Nephron progenitor cell (in vitro differentiated cells): ENCODE measurements around the gene PHF14.
A peak's percentile ranks its signal among the peaks of the same experiment; 100 is the strongest.
"Not testable (repeated sequence)": the region's sequence is repeated elsewhere in the genome, so short reads cannot be mapped to it uniquely, and the experiment has no call there.

Source experiments
- DNase-seq: peaks from one replicate; pipeline ENCODE4 v3.0.0; 2021
- H3K27ac Mint-ChIP-seq: 2 replicates; pipeline ENCODE4 v1.8.0; 2021; ENCODE audit warnings: mild to moderate bottlenecking, moderate library complexity, mixed read lengths
- H3K27me3 Mint-ChIP-seq: 2 replicates; pipeline ENCODE4 v1.8.0; 2021; ENCODE audit warnings: mild to moderate bottlenecking, low read depth, mixed read lengths; ENCODE audit not compliant: poor library complexity
- H3K36me3 Mint-ChIP-seq: 2 replicates; pipeline ENCODE4 v1.8.0; 2021; ENCODE audit warnings: low read depth, mixed read lengths
- H3K4me1 Mint-ChIP-seq: 2 replicates; pipeline ENCODE4 v1.8.0; 2021; ENCODE audit warnings: mixed read lengths
- H3K4me3 Mint-ChIP-seq: 2 replicates; pipeline ENCODE4 v1.8.0; 2021; ENCODE audit warnings: mild to moderate bottlenecking, moderate library complexity, mixed read lengths
- H3K9me3 Mint-ChIP-seq: 2 replicates; pipeline ENCODE4 v1.8.0; 2021; ENCODE audit warnings: mild to moderate bottlenecking, moderate library complexity, mixed read lengths
- TF ChIP-seq, protein P1 (sequence below): fragments of 200-600 bp; sonication (generic); IDR thresholded peaks from 2 replicates; pipeline ENCODE4 v1.5.0; 2021; ENCODE audit warnings: antibody characterized with exemption

Gene PHF14

GRCh38 chr7:10934292-10934691 lies 39.4 kb upstream of the PHF14 start:
- H3K4me1 Mint-ChIP-seq, result peaks cover 26% of the 10 kb centered on the region
- TF ChIP-seq, protein P1, sequence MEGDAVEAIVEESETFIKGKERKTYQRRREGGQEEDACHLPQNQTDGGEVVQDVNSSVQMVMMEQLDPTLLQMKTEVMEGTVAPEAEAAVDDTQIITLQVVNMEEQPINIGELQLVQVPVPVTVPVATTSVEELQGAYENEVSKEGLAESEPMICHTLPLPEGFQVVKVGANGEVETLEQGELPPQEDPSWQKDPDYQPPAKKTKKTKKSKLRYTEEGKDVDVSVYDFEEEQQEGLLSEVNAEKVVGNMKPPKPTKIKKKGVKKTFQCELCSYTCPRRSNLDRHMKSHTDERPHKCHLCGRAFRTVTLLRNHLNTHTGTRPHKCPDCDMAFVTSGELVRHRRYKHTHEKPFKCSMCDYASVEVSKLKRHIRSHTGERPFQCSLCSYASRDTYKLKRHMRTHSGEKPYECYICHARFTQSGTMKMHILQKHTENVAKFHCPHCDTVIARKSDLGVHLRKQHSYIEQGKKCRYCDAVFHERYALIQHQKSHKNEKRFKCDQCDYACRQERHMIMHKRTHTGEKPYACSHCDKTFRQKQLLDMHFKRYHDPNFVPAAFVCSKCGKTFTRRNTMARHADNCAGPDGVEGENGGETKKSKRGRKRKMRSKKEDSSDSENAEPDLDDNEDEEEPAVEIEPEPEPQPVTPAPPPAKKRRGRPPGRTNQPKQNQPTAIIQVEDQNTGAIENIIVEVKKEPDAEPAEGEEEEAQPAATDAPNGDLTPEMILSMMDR, result no peak
- H3K27me3 Mint-ChIP-seq, result no peaks in the 10 kb centered on the region
- no peaks in the 10 kb centered on the region for H3K9me3 Mint-ChIP-seq
- H3K36me3 Mint-ChIP-seq, result peaks cover 60% of the 10 kb centered on the region
- H3K4me3 Mint-ChIP-seq, result no peak overlapping the region
- no peak overlapping the region for H3K27ac Mint-ChIP-seq
- DNase-seq, result no peak

DNA sequence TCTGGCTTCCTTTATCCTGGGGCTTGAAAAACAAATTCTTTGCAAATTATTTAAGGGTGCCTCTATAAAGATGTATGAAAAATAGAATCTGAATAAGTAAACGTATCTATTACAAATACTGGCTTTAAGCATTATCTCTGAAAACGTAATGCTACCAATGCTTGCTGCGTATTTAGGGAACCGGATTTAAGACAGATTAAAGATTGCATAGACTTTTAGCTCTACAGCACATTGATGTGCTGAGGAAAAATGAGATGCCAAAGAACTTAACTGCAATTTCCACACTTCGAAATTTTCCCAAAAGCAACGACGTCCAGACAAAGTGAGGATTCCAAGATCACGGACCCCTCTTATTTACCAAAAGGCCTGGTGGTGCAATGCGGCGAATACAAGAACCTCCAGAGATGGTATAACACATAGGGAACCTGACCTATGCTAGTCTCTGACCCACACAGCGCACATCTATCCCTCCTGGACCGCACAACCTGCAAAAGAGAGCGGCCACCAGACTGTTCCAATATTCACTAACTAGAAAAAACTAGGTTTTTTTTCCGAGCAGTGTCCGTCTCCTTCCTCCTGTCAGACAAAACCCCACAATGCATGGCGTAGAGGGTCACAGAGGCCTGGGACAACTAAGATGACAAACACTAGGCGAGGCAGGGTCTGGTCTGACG lies 34.3 kb upstream of the PHF14 start:
- DNase-seq, result no peak
- TF ChIP-seq, protein P1, result no peak
- peaks cover 23% of the 10 kb centered on the region for H3K36me3 Mint-ChIP-seq
- H3K9me3 Mint-ChIP-seq, result no peaks in the 10 kb centered on the region
- no peak overlapping the region for H3K4me3 Mint-ChIP-seq
- H3K4me1 Mint-ChIP-seq, result peaks cover 22% of the 10 kb centered on the region
- H3K27me3 Mint-ChIP-seq, result no peaks in the 10 kb centered on the region
- H3K27ac Mint-ChIP-seq, result no peak overlapping the region

GRCh38 chr7:10939911-10940703 lies 33.6 kb upstream of the PHF14 start:
- H3K9me3 Mint-ChIP-seq, result no peaks in the 10 kb centered on the region
- peaks cover 19% of the 10 kb centered on the region for H3K36me3 Mint-ChIP-seq
- TF ChIP-seq, protein P1, result no peak
- H3K27ac Mint-ChIP-seq, result no peak overlapping the region
- H3K4me3 Mint-ChIP-seq, result no peak overlapping the region
- peak; percentile 87 for DNase-seq
- H3K27me3 Mint-ChIP-seq, result no peaks in the 10 kb centered on the region
- H3K4me1 Mint-ChIP-seq, result peaks cover 22% of the 10 kb centered on the region

DNA sequence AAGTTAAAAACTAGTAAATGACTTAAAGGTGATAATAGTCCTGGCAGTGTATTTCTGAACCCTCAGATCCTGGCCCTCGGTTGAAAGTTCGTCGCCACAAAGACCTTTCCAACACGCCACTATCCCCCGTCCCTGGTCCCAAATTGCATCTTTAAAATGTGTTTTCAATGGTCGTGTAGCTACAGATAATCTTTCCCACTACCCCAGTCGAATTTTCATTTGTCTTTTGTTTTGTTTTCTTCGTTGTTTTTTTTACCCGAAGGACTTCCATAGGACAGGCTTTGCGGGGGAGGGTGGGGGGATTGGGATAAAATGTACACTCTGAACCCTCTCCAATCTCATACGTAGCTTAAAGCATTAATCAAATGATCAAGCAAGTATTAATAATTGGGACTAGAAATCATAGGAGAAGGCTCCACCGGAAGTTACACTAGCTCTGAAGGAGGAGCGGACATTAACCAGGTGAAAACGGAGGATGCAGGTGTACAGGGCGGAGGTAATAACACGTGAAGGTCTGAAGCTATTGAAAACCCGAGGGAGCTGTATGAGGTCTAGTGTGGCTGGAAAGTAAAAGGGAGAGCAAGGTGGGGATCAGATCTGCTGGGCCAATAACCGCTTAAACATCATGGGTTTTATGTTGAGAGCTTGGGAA lies 32.8 kb upstream of the PHF14 start:
- no peak overlapping the region for H3K27ac Mint-ChIP-seq
- peaks cover 22% of the 10 kb centered on the region for H3K4me1 Mint-ChIP-seq
- TF ChIP-seq, protein P1, result no peak
- no peak for DNase-seq
- H3K27me3 Mint-ChIP-seq, result no peaks in the 10 kb centered on the region
- no peaks in the 10 kb centered on the region for H3K9me3 Mint-ChIP-seq
- H3K4me3 Mint-ChIP-seq, result no peak overlapping the region
- peaks cover 12% of the 10 kb centered on the region for H3K36me3 Mint-ChIP-seq

DNA sequence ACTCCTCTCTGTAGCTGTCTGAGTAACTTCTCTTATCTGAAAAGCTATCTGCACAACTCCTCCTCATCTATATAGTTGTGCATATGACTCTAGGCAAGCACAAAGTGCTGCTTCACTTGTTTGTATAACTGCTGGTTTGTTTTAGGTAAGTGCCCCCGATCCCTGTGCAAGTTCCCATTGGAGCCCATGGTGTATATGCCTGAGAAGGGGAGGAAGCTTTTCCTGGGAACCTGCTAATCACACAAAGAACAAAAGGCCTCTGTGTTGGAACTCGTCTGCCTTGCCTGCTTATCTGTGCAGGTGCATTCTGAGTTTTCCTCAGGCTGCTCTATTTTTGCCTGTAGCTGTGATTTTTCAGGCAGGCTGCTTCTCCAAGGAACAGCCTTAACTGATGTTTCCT lies 23.2 kb upstream of the PHF14 start:
- Mint-ChIP-seq H3K9me3 (peaks cover 10% of the 10 kb centered on the region), H3K27ac (no peak overlapping the region), H3K36me3 (no peaks in the 10 kb centered on the region), H3K27me3 (peaks cover 4% of the 10 kb centered on the region), H3K4me3 (no peak overlapping the region), H3K4me1 (no peaks in the 10 kb centered on the region)
- no peak for DNase-seq
- TF ChIP-seq, protein P1, result no peak

GRCh38 chr7:10950974-10951578 lies 22.6 kb upstream of the PHF14 start:
- not testable (repeated sequence) for H3K4me3 Mint-ChIP-seq, H3K4me1 Mint-ChIP-seq, H3K27me3 Mint-ChIP-seq, H3K36me3 Mint-ChIP-seq, DNase-seq, H3K27ac Mint-ChIP-seq
- peaks cover 10% of the 10 kb centered on the region for H3K9me3 Mint-ChIP-seq
